DMS114 treated with DMSO at 0.1 percent for 48 hours (cell line): Measurements from ENCODE around the gene SH3D21.

ENCODE experiments used
- DNase-seq: peaks from one replicate; lab custom pipeline; 2025; ENCODE audit not compliant: unreplicated experiment; lab: John Stamatoyannopoulos, UW

SH3D21 gene

GRCh38 chr1:36328713-36329112, 22.5 kb downstream of the SH3D21 start:
- no peak for DNase-seq

GRCh38 chr1:36329817-36330216, 23.6 kb downstream of the SH3D21 start:
- DNase-seq, result no peak

GRCh38 chr1:36330940-36331339, 24.8 kb downstream of the SH3D21 start:
- DNase-seq, result no peak

GRCh38 chr1:36337830-36338229, 31.7 kb downstream of the SH3D21 start:
- no peak for DNase-seq

GRCh38 chr1:36339215-36339614, 33.0 kb downstream of the SH3D21 start:
- no peak for DNase-seq

GRCh38 chr1:36339615-36340014, 33.4 kb downstream of the SH3D21 start:
- DNase-seq, result no peak

GRCh38 chr1:36341626-36342320, 35.6 kb downstream of the SH3D21 start:
- no peak for DNase-seq

- DNase-seq, result no peak
Measured at GRCh38 chr1:36342426-36343185, 36.4 kb downstream of the SH3D21 start.

- no peak for DNase-seq
Measured at GRCh38 chr1:36343651-36344394, 37.7 kb downstream of the SH3D21 start.

GRCh38 chr1:36344395-36344680, 38.2 kb downstream of the SH3D21 start:
- DNase-seq, result no peak

- no peak for DNase-seq
Measured at GRCh38 chr1:36345353-36345752, 39.2 kb downstream of the SH3D21 start.

GRCh38 chr1:36346741-36347370, 40.7 kb downstream of the SH3D21 start:
- no peak for DNase-seq

- DNase-seq, result no peak
Measured at GRCh38 chr1:36349241-36349671, 43.1 kb downstream of the SH3D21 start.

GRCh38 chr1:36349839-36350238, 43.7 kb downstream of the SH3D21 start:
- DNase-seq, result no peak

GRCh38 chr1:36350659-36351226, 44.6 kb downstream of the SH3D21 start:
- DNase-seq, result no peak

- DNase-seq, result no peak
Measured at GRCh38 chr1:36351227-36351977, 45.2 kb downstream of the SH3D21 start.

GRCh38 chr1:36352125-36352909, 46.1 kb downstream of the SH3D21 start:
- no peak for DNase-seq

GRCh38 chr1:36352910-36353878, 47.0 kb downstream of the SH3D21 start:
- DNase-seq, result no peak

GRCh38 chr1:36354486-36354885, 48.3 kb downstream of the SH3D21 start:
- no peak for DNase-seq
